ENCODE measurements around the gene OR10J5. TPM values are rescaled to one million over a fixed set of nuclear protein-coding genes. Genes with fewer than 3 reads are reported as not detected.

The OR10J5 gene
- total RNA-seq, 1 experiment from 2014 or later, result not detected

GRCh38 chr1:159577446-159577845, 41.6 kb upstream of the OR10J5 start:
- Histone ChIP-seq H3K4me2 (ENCODE audit: low read length) (no peak overlapping the region), H3K4me3 (replicated peaks in 1 of 2; ENCODE audit: low read depth in 1 of 2, low read length in 2 of 2) (no peak overlapping the region), H3K36me3 (ENCODE audit: control insufficient read depth in 1 of 2, insufficient read depth in 2 of 2, low read length in 2 of 2) (no peaks in the 10 kb centered on the region), H3K27ac (ENCODE audit: low read depth, low read length) (no peak overlapping the region), H2AFZ (ENCODE audit: low read depth, low read length, poor library complexity, severe bottlenecking) (no peak overlapping the region), H3K27me3 (ENCODE audit: insufficient read depth, low read length) (peaks cover 7% of the 10 kb centered on the region; the same call in 1 of the 2 replicates), H3K9me3 (ENCODE audit: control insufficient read depth in 1 of 2, insufficient read depth in 1 of 2, low read depth in 1 of 2, low read length in 2 of 2) (no peaks in the 10 kb centered on the region), H3K9ac (ENCODE audit: low read length) (no peak overlapping the region), H3K9me2 (ENCODE audit: insufficient read depth) (no peaks in the 10 kb centered on the region), H3K79me2 (ENCODE audit: insufficient read depth, low read length) (no peaks in the 10 kb centered on the region), H3K4me1 (ENCODE audit: control insufficient read depth in 1 of 2, insufficient read depth in 2 of 2, low read length in 2 of 2) (no peaks in the 10 kb centered on the region), H4K20me1 (ENCODE audit: insufficient read depth) (no peaks in the 10 kb centered on the region)
- ChIA-PET RAD21 (ENCODE audit: low non-redundant PET in 1 of 2, low total read pairs in 2 of 2, uncharacterized antibody in 2 of 2, unreplicated experiment in 2 of 2) (no interaction called here), CTCF (no interaction called here), POLR2A (no interaction called here)
- TF ChIP-seq SRF (IDR thresholded peaks at IDR 0.05; ENCODE audit: low read depth), result no peak
- TF ChIP-seq ATF3 (IDR thresholded peaks at IDR 0.05), result no peak
- TF ChIP-seq EZH2phosphoT487 (IDR thresholded peaks at IDR 0.05; ENCODE audit: borderline replicate concordance), result no peak
- TF ChIP-seq ZBTB33 (IDR thresholded peaks at IDR 0.05; ENCODE audit: extremely low read depth, insufficient replicate concordance, low read length), result no peak
- TF ChIP-seq EZH2 (IDR thresholded peaks at IDR 0.05), result no peak
- TF ChIP-seq FOSL1 (IDR thresholded peaks at IDR 0.05; ENCODE audit: low read depth), result no peak
- BruUV-seq (replicated peaks), result no TSS peak
- DNase-seq (ENCODE audit: low read depth, low spot score) (no peak), ATAC-seq (no peak)
- intact Hi-C loops (cut with micrococcal nuclease), result no loop called here

GRCh38 chr1:159562680-159563079, 26.9 kb upstream of the OR10J5 start:
- H3K4me3 ChIP-seq (replicated peaks in 1 of 2; ENCODE audit: low read depth in 1 of 2, low read length in 2 of 2), result no peak overlapping the region
- no peak for TF ChIP-seq EZH2phosphoT487 (IDR thresholded peaks at IDR 0.05; ENCODE audit: borderline replicate concordance)
- TF ChIP-seq CBX3 (IDR thresholded peaks at IDR 0.05; ENCODE audit: low read depth), result no peak
- TF ChIP-seq ELF1 (IDR thresholded peaks at IDR 0.05; ENCODE audit: borderline replicate concordance, low read depth), result no peak
- no peak for TF ChIP-seq SIN3A (IDR thresholded peaks at IDR 0.05; ENCODE audit: low read depth)
- TF ChIP-seq ZFX (IDR thresholded peaks at IDR 0.05), result no peak
- no peak for TF ChIP-seq YY1 (IDR thresholded peaks at IDR 0.05; ENCODE audit: extremely low read depth, insufficient replicate concordance, low read depth, low read length)
- no peak for TF ChIP-seq POLR2A (IDR thresholded peaks at IDR 0.05; ENCODE audit: borderline replicate concordance, extremely low read depth, insufficient read depth, insufficient read length)
- no peak for TF ChIP-seq SRF (IDR thresholded peaks at IDR 0.05; ENCODE audit: low read depth)
- TF ChIP-seq RAD21 (IDR thresholded peaks at IDR 0.05; ENCODE audit: low read depth), result no peak
- no peak for TF ChIP-seq ATF3 (IDR thresholded peaks at IDR 0.05)
- no peak for TF ChIP-seq SP1 (IDR thresholded peaks at IDR 0.05; ENCODE audit: low read depth)
- no peak for TF ChIP-seq JUND (IDR thresholded peaks at IDR 0.05)
- no peak for TF ChIP-seq REST (IDR thresholded peaks at IDR 0.05; ENCODE audit: low read depth)
- TF ChIP-seq EGR1 (IDR thresholded peaks at IDR 0.05; ENCODE audit: low read depth), result no peak

More at GRCh38 chr1:159562680-159563079, 26.9 kb upstream of the OR10J5 start:
- ChIA-PET RAD21 (ENCODE audit: low non-redundant PET in 1 of 2, low total read pairs in 2 of 2, uncharacterized antibody in 2 of 2, unreplicated experiment in 2 of 2) (no interaction called here), CTCF (no interaction called here), POLR2A (interaction anchor here (0.5 kb wide), 1 partner anchor 207 kb away, joined by 3 read pairs; no protein-coding TSS in a partner anchor)
- intact Hi-C loops (cut with micrococcal nuclease), result no loop called here
- no peaks in the 10 kb centered on the region for H3K79me2 ChIP-seq (ENCODE audit: insufficient read depth, low read length)
- no peaks in the 10 kb centered on the region for H3K36me3 ChIP-seq (ENCODE audit: control insufficient read depth in 1 of 2, insufficient read depth in 2 of 2, low read length in 2 of 2)
- no peaks in the 10 kb centered on the region for H3K4me1 ChIP-seq (ENCODE audit: control insufficient read depth in 1 of 2, insufficient read depth in 2 of 2, low read length in 2 of 2)
- BruUV-seq (replicated peaks), result no TSS peak
- no peak overlapping the region for H3K9ac ChIP-seq (ENCODE audit: low read length)
- H3K27me3 ChIP-seq (ENCODE audit: insufficient read depth, low read length), result peaks cover 22% of the 10 kb centered on the region
- H3K27ac ChIP-seq (ENCODE audit: low read depth, low read length), result no peak overlapping the region
- H2AFZ ChIP-seq (ENCODE audit: low read depth, low read length, poor library complexity, severe bottlenecking), result no peak overlapping the region
- no peaks in the 10 kb centered on the region for H3K9me2 ChIP-seq (ENCODE audit: insufficient read depth)
- H4K20me1 ChIP-seq (ENCODE audit: insufficient read depth), result no peaks in the 10 kb centered on the region
- no peak overlapping the region for H3K4me2 ChIP-seq (ENCODE audit: low read length)
- H3K9me3 ChIP-seq (ENCODE audit: control insufficient read depth in 1 of 2, insufficient read depth in 1 of 2, low read depth in 1 of 2, low read length in 2 of 2), result no peaks in the 10 kb centered on the region
- DNase-seq (ENCODE audit: low read depth, low spot score) (no peak), ATAC-seq (no peak)

Data from HCT116 (cell line).